Cardiac muscle cell (in vitro differentiated cells and primary cell): ENCODE results near the gene CAMK1G. TPM values are rescaled to one million over a fixed set of nuclear protein-coding genes. Genes with fewer than 3 reads are reported as not detected.

Source experiments
- DNase-seq, 2 donors: peaks; one replicate each; pipeline versions ENCODE4 v3.0.0 to v3.0.0-alpha.2; 2010 to 2017; ENCODE audit warnings: low read depth in 1 of 2, low spot score in 1 of 2
- H3K27ac ChIP-seq: fragments of 200-600 bp; sonication (generic); 2 replicates; pipeline ENCODE4 v1.5.1; 2016
- H3K27me3 ChIP-seq: fragments of 200-600 bp; sonication (generic); 2 replicates; pipeline ENCODE4 v1.6.0; 2016; ENCODE audit warnings: control low read depth
- H3K36me3 ChIP-seq: fragments of 200-600 bp; sonication (generic); 2 replicates; pipeline ENCODE4 v1.5.1; 2016; ENCODE audit warnings: control low read depth
- H3K4me1 ChIP-seq: fragments of 200-600 bp; sonication (generic); 2 replicates; pipeline ENCODE4 v1.8.1; 2017; ENCODE audit warnings: low read depth, mild to moderate bottlenecking, mixed run types
- H3K4me3 ChIP-seq: fragments of 200-600 bp; sonication (generic); 2 replicates; pipeline ENCODE4 v1.5.1; 2016; ENCODE audit warnings: mild to moderate bottlenecking
- H3K9me3 ChIP-seq: fragments of 200-600 bp; sonication (generic); 2 replicates; pipeline ENCODE4 v1.5.1; 2017; ENCODE audit warnings: low read depth, mild to moderate bottlenecking, control low read depth
- polyA plus RNA-seq: library from polyadenylated mRNA; unstranded; fragments of >200 nt; fragmentation: Nextera tagmentation; extraction: Ambion mirVana; gene quantifications from 2 replicates; pipeline ENCODE4 v1.2.1, GENCODE V29; 2016
- total RNA-seq: library from RNA; depleted of rRNA; stranded (reverse); fragments of >200 nt; gene quantifications from 2 replicates; pipeline ENCODE4 v1.2.3, GENCODE V29; 2016
- TF ChIP-seq, protein P1 (sequence below): IDR thresholded peaks from 2 replicates; pipeline ENCODE4 v1.5.1; 2012; ENCODE audit warnings: low read depth, mild to moderate bottlenecking, low read length

CAMK1G gene
- total and polyA plus RNA-seq, 2 experiments from 2014 or later, result 5.0 to 8.5 TPM

DNA sequence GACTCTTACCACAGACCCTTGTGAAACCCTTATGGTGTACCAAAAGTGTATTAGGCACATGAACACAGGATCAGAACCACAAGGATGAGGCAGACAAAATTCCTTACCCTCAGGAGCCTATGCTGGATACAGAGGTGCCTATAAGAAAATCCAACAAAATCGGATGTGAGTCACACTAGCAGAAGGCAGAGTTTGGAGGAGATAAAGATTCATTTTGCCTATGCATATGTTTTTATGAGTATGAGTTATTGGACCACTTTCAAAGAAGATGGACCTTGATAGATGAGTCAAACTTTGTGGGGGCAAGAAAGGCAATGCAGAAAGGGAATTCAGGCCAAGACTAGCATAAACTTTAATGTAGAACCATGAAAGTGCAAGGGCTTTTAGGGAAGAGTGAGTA lies 17.0 kb downstream of the CAMK1G start:
- no peak overlapping the region for H3K4me3 ChIP-seq
- no peaks in the 10 kb centered on the region for H3K36me3 ChIP-seq
- no peaks in the 10 kb centered on the region for H3K9me3 ChIP-seq
- no peak for DNase-seq
- TF ChIP-seq, protein P1, sequence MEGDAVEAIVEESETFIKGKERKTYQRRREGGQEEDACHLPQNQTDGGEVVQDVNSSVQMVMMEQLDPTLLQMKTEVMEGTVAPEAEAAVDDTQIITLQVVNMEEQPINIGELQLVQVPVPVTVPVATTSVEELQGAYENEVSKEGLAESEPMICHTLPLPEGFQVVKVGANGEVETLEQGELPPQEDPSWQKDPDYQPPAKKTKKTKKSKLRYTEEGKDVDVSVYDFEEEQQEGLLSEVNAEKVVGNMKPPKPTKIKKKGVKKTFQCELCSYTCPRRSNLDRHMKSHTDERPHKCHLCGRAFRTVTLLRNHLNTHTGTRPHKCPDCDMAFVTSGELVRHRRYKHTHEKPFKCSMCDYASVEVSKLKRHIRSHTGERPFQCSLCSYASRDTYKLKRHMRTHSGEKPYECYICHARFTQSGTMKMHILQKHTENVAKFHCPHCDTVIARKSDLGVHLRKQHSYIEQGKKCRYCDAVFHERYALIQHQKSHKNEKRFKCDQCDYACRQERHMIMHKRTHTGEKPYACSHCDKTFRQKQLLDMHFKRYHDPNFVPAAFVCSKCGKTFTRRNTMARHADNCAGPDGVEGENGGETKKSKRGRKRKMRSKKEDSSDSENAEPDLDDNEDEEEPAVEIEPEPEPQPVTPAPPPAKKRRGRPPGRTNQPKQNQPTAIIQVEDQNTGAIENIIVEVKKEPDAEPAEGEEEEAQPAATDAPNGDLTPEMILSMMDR, result no peak
- H3K27ac ChIP-seq, result no peak overlapping the region
- H3K27me3 ChIP-seq, result peaks cover 4% of the 10 kb centered on the region
- peaks cover 11% of the 10 kb centered on the region for H3K4me1 ChIP-seq

DNA sequence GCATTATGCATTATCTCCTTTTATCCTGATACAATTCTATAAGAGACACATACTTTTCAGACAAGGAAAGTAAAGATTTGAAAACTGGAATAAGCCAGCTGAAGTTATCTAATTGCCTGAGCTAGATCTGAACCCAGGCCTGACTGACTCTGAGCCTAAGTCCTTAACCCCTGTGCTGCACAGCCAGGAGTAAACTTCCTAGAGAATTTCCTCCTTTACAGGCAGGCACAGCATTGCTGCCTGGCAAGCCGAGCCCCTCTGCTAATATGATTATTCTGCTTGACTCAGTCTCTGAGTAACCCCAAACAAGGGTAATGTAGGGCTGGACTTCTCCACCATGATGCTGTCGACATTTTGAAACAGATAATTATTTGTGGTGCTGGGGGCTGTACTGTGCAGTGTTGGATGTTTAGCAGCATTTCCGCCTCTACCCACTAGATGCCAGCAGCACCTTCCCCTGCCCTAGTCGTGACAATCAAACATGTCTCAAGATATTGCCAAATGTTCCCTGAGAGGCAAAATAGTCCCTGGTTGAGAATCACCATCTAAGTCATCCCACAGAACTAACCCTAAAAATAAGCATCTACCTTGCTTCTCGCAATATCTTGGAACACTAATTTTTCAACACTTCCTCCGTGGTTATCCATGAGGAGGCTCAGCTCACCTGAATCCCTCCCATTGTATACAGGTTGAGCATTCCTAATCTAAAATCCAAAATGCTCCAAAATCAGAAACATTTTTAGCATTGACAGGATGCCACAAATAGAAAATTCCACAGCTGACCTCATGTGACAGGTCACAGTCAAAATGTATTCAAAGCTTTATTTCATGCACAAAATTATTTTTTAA lies 18.5 kb downstream of the CAMK1G start:
- no peak overlapping the region for H3K27ac ChIP-seq
- H3K36me3 ChIP-seq, result no peaks in the 10 kb centered on the region
- no peaks in the 10 kb centered on the region for H3K9me3 ChIP-seq
- DNase-seq, result peak; percentile 56 to 69
- peaks cover 11% of the 10 kb centered on the region for H3K4me1 ChIP-seq
- TF ChIP-seq, protein P1, result peak; percentile 78
- no peaks in the 10 kb centered on the region for H3K27me3 ChIP-seq
- H3K4me3 ChIP-seq, result no peak overlapping the region

DNA sequence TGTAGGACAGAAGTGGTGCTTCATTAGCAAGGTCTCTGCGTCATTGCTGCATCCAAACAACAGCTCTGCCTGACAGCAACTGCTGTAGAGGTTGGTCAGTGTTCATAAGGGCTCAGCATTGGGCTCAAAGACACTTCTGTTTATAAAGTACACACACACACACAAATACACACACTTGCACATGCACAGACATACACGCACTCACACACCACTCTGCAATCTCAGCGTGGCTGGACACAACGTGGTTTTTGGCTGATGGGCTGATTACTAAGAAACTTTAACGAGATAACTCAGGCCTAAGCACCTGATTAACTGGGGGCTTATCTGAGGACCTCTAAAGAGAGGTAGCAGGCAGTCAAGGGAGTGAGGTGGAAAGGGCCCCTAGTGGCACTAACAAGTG lies 20.4 kb downstream of the CAMK1G start:
- no peaks in the 10 kb centered on the region for H3K36me3 ChIP-seq
- H3K9me3 ChIP-seq, result no peaks in the 10 kb centered on the region
- no peaks in the 10 kb centered on the region for H3K27me3 ChIP-seq
- DNase-seq, result no peak
- H3K27ac ChIP-seq, result peak overlapping the region; percentile 41
- peaks cover 11% of the 10 kb centered on the region for H3K4me1 ChIP-seq
- TF ChIP-seq, protein P1, result no peak
- H3K4me3 ChIP-seq, result no peak overlapping the region

DNA sequence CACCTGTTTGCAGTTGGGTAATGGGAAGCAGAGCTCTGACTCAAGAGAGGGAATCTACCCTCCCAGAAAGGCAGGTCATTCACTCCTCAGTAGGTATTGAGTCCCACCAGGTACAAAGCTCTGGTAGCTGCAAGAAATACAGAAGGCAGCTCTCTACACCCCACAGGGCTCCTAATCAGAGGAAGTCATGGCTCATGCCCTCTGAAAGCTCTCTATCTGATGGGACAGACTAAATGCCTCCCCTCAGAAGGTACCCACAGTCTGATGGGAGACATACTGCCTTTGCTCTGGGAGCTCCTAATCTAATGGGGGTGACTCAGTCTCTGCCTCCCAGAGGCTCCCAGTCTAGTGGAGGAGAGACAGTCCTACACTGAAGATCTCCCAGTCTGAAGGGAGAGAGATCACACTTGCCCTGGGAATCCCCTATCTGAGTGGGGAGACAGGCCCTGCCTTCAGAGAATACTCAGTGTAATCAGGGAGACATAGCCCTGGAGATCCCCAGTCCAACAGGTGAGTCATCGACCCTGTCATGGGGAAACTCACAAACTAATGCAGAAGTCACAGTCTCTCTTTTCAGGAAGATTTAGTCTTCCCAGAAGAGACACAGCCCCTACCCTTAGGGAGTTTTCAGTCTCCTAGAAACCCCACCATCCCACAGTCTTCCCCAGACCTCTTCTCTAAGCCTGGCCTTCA lies 23.7 kb downstream of the CAMK1G start:
- no peak for DNase-seq
- H3K36me3 ChIP-seq, result no peaks in the 10 kb centered on the region
- H3K4me3 ChIP-seq, result no peak overlapping the region
- H3K4me1 ChIP-seq, result peaks cover 21% of the 10 kb centered on the region
- no peaks in the 10 kb centered on the region for H3K27me3 ChIP-seq
- H3K9me3 ChIP-seq, result no peaks in the 10 kb centered on the region
- no peak overlapping the region for H3K27ac ChIP-seq
- TF ChIP-seq, protein P1, result no peak

DNA sequence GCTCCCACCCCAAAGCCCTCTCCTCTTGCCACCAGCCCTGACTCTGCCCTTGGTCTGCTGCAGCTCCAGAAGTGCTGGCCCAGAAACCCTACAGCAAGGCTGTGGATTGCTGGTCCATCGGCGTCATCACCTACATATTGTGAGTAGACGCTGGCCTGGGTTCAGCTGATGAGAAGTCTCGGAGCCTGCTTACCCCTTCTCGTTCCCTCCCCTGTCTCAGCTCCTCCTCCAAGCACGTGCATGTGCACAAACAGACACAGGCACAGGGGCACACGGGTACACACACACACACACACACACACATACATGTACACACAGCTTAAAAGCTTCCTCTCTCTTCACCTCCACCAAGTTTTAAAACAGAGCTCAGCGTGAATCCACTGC lies 24.3 kb downstream of the CAMK1G start:
- TF ChIP-seq, protein P1, result no peak
- DNase-seq, result no peak
- Histone ChIP-seq H3K27me3 (no peaks in the 10 kb centered on the region), H3K4me1 (peaks cover 21% of the 10 kb centered on the region), H3K27ac (no peak overlapping the region), H3K4me3 (no peak overlapping the region), H3K9me3 (no peaks in the 10 kb centered on the region), H3K36me3 (no peaks in the 10 kb centered on the region)
